Left ventricle myocardium inferior (tissue), 1 donor: ENCODE data around the gene GNPTAB. TPM values are rescaled to one million over a fixed set of nuclear protein-coding genes. Genes with fewer than 3 reads are reported as not detected.
A peak's percentile ranks its signal among the peaks of the same experiment; 100 is the strongest.

ENCODE experiments used
- DNase-seq: peaks from one replicate; pipeline ENCODE4 v3.0.0-alpha.2; 2020
- H3K27ac ChIP-seq: fragments of 200-600 bp; replicated peaks from 2 replicates; pipeline ENCODE4 v1.8.0; 2021
- H3K27me3 ChIP-seq: fragments of 200-600 bp; 2 replicates; pipeline ENCODE4 v1.8.0; 2021; ENCODE audit warnings: low read depth
- H3K36me3 ChIP-seq: fragments of 200-600 bp; 2 replicates; pipeline ENCODE4 v1.8.0; 2021
- H3K4me1 ChIP-seq: fragments of 200-600 bp; 2 replicates; pipeline ENCODE4 v1.8.0; 2021
- H3K4me3 ChIP-seq: fragments of 200-600 bp; 2 replicates; pipeline ENCODE4 v1.8.0; 2021; ENCODE audit warnings: mild to moderate bottlenecking, moderate library complexity
- H3K9me3 ChIP-seq: fragments of 200-600 bp; replicated peaks from 2 replicates; pipeline ENCODE4 v1.8.0; 2021
- intact Hi-C: fragments of 100-400 bp; cut with micrococcal nuclease; formaldehyde crosslinking; loops from one replicate; pipeline ENCODE4 v1.11.0; 2022
- total RNA-seq: library from RNA; stranded (reverse); fragmentation: NEBNext Ultra II Directional; extraction: Animal tissue kit (Norgen Biotek cat#: 25700); gene quantifications from one replicate; pipeline ENCODE4 v1.2.1, GENCODE V29; 2021
- TF ChIP-seq, protein P1 (sequence below): fragments of 200-600 bp; IDR thresholded peaks from 2 replicates; pipeline ENCODE4 v1.8.0; 2021; ENCODE audit warnings: antibody characterized with exemption, mild to moderate bottlenecking, borderline replicate concordance
- donor health status: DM: no; HTN: yes; CAD: no; lungs with severe emphysema.

Gene GNPTAB
- total RNA-seq, 1 donor from 2014 or later = 55.2 TPM

DNA sequence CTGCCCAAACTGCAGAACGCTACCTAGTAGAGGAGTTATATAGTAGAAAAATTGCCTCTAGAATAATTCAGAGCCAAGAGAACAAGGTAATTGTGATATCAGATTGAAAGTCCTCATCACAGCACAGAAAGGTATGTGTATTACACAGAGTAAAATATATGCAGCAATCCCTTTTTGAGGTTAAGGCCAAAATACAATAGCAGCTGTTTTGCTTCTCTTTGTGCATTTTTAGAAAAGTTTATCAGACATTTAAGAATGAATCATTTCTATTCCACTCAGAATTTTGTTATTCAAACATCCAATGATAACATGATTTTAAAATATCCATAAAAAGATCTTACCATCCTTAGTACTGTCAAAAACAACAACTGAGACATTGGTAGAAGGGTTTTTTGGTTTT, 45.1 kb downstream of the GNPTAB start:
- no peak for DNase-seq
- Histone ChIP-seq H3K9me3 (no peaks in the 10 kb centered on the region), H3K4me1 (peaks cover 16% of the 10 kb centered on the region), H3K4me3 (no peak overlapping the region), H3K36me3 (peaks cover 45% of the 10 kb centered on the region), H3K27me3 (no peaks in the 10 kb centered on the region), H3K27ac (no peak overlapping the region)
- TF ChIP-seq, protein P1, sequence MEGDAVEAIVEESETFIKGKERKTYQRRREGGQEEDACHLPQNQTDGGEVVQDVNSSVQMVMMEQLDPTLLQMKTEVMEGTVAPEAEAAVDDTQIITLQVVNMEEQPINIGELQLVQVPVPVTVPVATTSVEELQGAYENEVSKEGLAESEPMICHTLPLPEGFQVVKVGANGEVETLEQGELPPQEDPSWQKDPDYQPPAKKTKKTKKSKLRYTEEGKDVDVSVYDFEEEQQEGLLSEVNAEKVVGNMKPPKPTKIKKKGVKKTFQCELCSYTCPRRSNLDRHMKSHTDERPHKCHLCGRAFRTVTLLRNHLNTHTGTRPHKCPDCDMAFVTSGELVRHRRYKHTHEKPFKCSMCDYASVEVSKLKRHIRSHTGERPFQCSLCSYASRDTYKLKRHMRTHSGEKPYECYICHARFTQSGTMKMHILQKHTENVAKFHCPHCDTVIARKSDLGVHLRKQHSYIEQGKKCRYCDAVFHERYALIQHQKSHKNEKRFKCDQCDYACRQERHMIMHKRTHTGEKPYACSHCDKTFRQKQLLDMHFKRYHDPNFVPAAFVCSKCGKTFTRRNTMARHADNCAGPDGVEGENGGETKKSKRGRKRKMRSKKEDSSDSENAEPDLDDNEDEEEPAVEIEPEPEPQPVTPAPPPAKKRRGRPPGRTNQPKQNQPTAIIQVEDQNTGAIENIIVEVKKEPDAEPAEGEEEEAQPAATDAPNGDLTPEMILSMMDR = no peak
- intact Hi-C loops = no loop called here

DNA sequence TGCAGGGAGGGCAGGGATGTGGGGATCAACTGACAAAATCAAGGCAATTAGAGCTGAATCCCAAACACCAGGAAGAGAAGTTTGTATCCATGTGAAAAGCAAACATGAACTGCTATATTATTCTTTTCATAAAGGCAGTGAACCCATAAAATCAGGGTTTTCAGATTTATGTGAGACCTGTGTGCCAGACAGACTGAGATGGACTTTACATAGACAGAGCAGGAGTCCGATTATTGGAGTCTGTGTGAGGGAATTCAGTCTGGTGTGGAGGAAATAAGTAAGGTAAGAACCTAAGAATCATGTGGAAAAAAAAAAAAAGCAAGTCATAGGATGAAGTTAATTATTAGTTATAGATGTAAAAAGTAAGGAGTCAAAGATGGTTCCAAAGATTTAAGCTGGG, 46.4 kb downstream of the GNPTAB start:
- no peak for DNase-seq
- TF ChIP-seq, protein P1 = no peak
- H3K4me3 ChIP-seq = no peak overlapping the region
- no peaks in the 10 kb centered on the region for H3K9me3 ChIP-seq
- peak overlapping the region; percentile 60 for H3K27ac ChIP-seq
- intact Hi-C loops = no loop called here
- peaks cover 16% of the 10 kb centered on the region for H3K4me1 ChIP-seq
- H3K36me3 ChIP-seq = peaks cover 49% of the 10 kb centered on the region
- H3K27me3 ChIP-seq = no peaks in the 10 kb centered on the region

DNA sequence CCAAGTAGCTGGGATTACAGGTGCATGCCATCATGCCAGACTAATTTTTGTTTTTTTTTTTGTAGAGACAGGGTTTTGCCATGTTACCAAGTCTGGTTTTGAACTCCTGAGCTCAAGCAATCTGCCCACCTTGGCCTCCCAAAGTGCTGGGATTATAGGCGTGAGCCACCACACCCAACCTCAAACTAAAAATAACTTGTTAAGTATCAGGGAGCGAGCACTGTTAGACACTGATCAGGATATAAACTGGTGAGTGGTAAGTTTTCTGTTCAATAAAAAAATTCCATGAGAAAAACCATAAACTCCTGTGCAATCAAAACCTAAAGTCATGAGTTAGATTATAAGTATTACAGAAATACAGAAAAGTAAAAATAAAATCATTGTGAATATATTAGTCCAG, 46.9 kb downstream of the GNPTAB start:
- Histone ChIP-seq H3K4me1 (peaks cover 16% of the 10 kb centered on the region), H3K27ac (peak overlapping the region; percentile 60), H3K36me3 (peaks cover 44% of the 10 kb centered on the region), H3K27me3 (no peaks in the 10 kb centered on the region), H3K4me3 (no peak overlapping the region), H3K9me3 (no peaks in the 10 kb centered on the region)
- intact Hi-C loops = no loop called here
- TF ChIP-seq, protein P1 = no peak
- DNase-seq = no peak

DNA sequence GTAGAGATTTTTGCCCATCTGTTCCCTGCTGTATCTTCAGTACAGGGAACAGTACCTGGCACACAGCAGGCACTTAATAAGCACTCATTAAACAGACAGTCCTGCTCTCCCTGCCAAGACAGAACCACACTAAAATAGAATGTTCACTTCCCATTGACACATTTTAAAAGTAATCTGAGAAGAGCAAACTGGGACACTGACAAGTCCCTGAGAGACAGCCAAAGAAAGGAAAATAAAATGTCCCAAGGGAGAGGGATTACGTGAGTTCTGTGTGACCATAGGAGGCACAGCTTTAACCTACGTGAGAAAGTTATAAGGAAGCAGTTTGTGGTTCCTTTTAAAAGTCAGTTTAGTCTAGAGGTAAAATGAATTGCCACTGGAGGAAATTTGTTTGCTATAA, 47.6 kb downstream of the GNPTAB start:
- Histone ChIP-seq H3K27me3 (no peaks in the 10 kb centered on the region), H3K27ac (peak overlapping the region; percentile 60), H3K36me3 (peaks cover 37% of the 10 kb centered on the region), H3K9me3 (no peaks in the 10 kb centered on the region), H3K4me1 (peaks cover 21% of the 10 kb centered on the region), H3K4me3 (no peak overlapping the region)
- intact Hi-C loops = no loop called here
- no peak for DNase-seq
- TF ChIP-seq, protein P1 = no peak

DNA sequence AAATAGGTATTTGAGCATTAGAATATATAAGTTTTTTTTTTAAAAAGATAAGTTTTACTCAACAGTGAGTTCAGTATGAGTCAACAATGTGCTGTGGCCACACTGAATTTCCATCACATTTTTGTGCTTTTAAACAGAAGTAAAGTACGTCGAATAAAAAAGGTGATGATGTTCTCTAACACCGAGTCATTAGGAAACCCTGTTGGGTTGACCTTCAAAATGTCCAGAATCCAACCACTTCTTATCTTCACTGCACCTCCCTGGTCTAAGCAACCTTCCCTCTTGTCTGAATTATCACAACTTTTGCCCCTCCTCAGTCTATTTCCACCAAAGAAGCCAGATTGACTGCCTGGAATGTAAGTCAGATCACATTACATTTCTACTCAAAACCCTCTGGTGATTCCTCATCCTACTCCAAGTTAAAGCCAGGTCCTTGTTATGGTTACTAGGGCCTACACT, 48.5 kb downstream of the GNPTAB start:
- no peak overlapping the region for H3K27ac ChIP-seq

More for the DNA sequence above, 48.5 kb downstream of the GNPTAB start:
- DNase-seq = no peak
- no peak overlapping the region for H3K4me3 ChIP-seq
- no peaks in the 10 kb centered on the region for H3K27me3 ChIP-seq
- intact Hi-C loops = no loop called here
- TF ChIP-seq, protein P1 = no peak
- peaks cover 30% of the 10 kb centered on the region for H3K36me3 ChIP-seq
- H3K4me1 ChIP-seq = peaks cover 29% of the 10 kb centered on the region
- no peaks in the 10 kb centered on the region for H3K9me3 ChIP-seq
